T-cell (primary cell): ENCODE data around the gene RITA1. TPM values are rescaled to one million over a fixed set of nuclear protein-coding genes. Genes with fewer than 3 reads are reported as not detected.

Source experiments
- ATAC-seq, 4 experiments: fragments of 200-7000 bp in 3 of 4; fragments of 150-1000 bp in 1 of 4; cut with Tn5 transposase; replicated peaks in 1 of 4; 1 replicate in 3 of 4; 2 replicates in 1 of 4; pipeline ENCODE4 v1.10.0; 2021; ENCODE audit warnings: moderate library complexity in 3 of 4, mild to moderate bottlenecking in 2 of 4, moderate number of reproducible peaks in 1 of 4
- CTCF ChIA-PET, 2 donors: fragments of 300-600 bp; sonication (Branson Sonifier 250); formaldehyde crosslinking; loops; one replicate each; lab custom pipeline; 2022; ENCODE audit warnings: antibody characterized with exemption in 2 of 2; lab: Charles Lee
- POLR2A ChIA-PET, 2 donors: fragments of 300-600 bp; sonication (Branson Sonifier 250); formaldehyde crosslinking; loops; one replicate each; lab custom pipeline; 2022; ENCODE audit warnings: antibody characterized with exemption in 2 of 2; lab: Charles Lee
- DNase-seq, 35 experiments: peaks; one replicate each; pipeline versions ENCODE4 v3.0.0 to v3.0.0-alpha.2; 2013 to 2023
- H3K27ac ChIP-seq: one replicate; pipeline ENCODE4 v1.5.1; 2013; ENCODE audit warnings: low read length
- H3K27me3 ChIP-seq, 2 experiments: replicated peaks in 1 of 2; 1 replicate in 1 of 2; 2 replicates in 1 of 2; pipeline versions ENCODE4 v1.6.1 to v1.7.0; 2013; ENCODE audit warnings: low read length in 1 of 2, mixed read lengths in 1 of 2; ENCODE audit not compliant: control insufficient read depth in 2 of 2, insufficient read depth in 2 of 2; ENCODE audit errors: extremely low read depth in 1 of 2
- H3K36me3 ChIP-seq, 2 donors: 1 replicate in 1 of 2; 2 replicates in 1 of 2; pipeline versions ENCODE4 v1.6.1 to v1.7.0; 2013; ENCODE audit warnings: low read length in 1 of 2; ENCODE audit not compliant: control insufficient read depth in 2 of 2, insufficient read depth in 1 of 2; ENCODE audit errors: extremely low read depth in 1 of 2
- H3K4me1 ChIP-seq, 2 experiments: 1 replicate in 1 of 2; 2 replicates in 1 of 2; pipeline versions ENCODE4 v1.6.1 to v1.7.0; 2013; ENCODE audit warnings: low read length in 2 of 2, mixed read lengths in 1 of 2; ENCODE audit not compliant: insufficient read depth in 2 of 2, control insufficient read depth in 1 of 2; ENCODE audit errors: extremely low read depth in 1 of 2
- H3K4me3 ChIP-seq, 2 donors: 1 replicate in 1 of 2; 2 replicates in 1 of 2; pipeline versions ENCODE4 v1.5.1 to v1.7.0; 2013; ENCODE audit warnings: mild to moderate bottlenecking in 2 of 2, low read length in 1 of 2, moderate library complexity in 1 of 2; ENCODE audit not compliant: control insufficient read depth in 1 of 2; ENCODE audit errors: extremely low read depth in 1 of 2
- H3K9me3 ChIP-seq: 2 replicates; pipeline ENCODE4 v1.7.0; 2013
- H3K27ac Mint-ChIP-seq, 2 donors: one replicate each; pipeline ENCODE4 v1.8.0; 2020 to 2021; ENCODE audit warnings: mild to moderate bottlenecking in 2 of 2, mixed read lengths in 2 of 2
- H3K27me3 Mint-ChIP-seq, 2 donors: one replicate each; pipeline ENCODE4 v1.8.0; 2021 to 2022; ENCODE audit warnings: mixed read lengths in 2 of 2
- H3K36me3 Mint-ChIP-seq: one replicate; pipeline ENCODE4 v1.8.0; 2021; ENCODE audit warnings: mixed read lengths
- H3K4me1 Mint-ChIP-seq, 3 donors: one replicate each; pipeline ENCODE4 v1.8.0; 2020 to 2022; ENCODE audit warnings: mixed read lengths in 3 of 3, mild to moderate bottlenecking in 1 of 3
- H3K4me3 Mint-ChIP-seq, 3 donors: one replicate each; pipeline ENCODE4 v1.8.0; 2020 to 2022; ENCODE audit warnings: mild to moderate bottlenecking in 3 of 3, mixed read lengths in 3 of 3, moderate library complexity in 3 of 3
- H3K9me3 Mint-ChIP-seq, 3 donors: one replicate each; pipeline ENCODE4 v1.8.0; 2020 to 2022; ENCODE audit warnings: mixed read lengths in 3 of 3
- WGBS: methylation state at CpG from one replicate; pipeline ENCODE4 v1.1.5; 2013; ENCODE audit warnings: missing lambda C conversion rate; ENCODE audit not compliant: insufficient coverage; 5-methylcytosine and 5-hydroxymethylcytosine counted together
- total RNA-seq, 35 experiments: library from RNA in 6 of 35; stranded (reverse) in 6 of 35; fragments of 120-200 nt in 1 of 35; gene quantifications; one replicate each; pipeline versions ENCODE4 v1.2.1 to v1.2.4 and lab custom pipeline; 2013 to 2026

The RITA1 gene
- total RNA-seq, 5 donors from 2014 or later (not counting 1 experiment from before 2014, with no cell fraction given): 7.8 to 17.8 (median 13.8) TPM

DNA sequence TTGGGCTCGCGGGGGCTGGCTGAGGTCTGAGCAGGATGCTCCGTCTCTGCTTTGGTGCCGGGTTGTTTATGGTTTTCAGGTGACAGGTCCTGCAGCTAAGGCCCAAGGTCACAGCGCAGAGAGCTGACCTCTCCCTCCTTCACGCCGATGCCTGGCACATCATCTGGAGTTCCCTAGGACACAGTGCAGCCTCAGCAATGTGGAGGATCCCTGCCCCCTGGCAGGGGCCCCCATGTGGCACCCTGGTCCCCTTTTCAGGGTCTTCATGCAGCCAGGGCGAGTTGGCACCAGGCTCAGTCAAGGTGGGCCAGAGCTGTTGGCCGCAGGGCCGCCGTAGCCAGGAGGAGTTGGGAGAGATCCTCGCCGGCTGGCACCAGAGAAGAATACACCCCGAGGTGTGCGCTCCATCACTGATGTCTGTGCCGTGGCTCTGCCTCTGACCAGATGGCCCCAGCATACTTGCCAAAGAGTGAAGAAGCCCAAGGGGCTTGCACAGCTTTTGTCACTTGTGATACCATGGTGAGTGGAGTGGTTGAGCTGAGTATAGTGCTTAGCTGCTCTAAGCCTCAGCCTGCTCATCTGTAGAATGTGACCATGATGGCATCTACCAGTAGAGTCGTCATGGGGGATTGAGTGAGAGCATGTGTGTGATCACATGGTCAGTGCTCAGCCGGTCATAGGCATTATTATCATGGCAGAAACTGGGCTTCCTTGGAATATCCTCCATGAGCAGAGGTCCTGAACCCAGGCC is 46.7 kb downstream of the RITA1 start:
- WGBS: 96% methylated on average over 15 of the region's 18 CpGs
- peaks cover 40% of the 10 kb centered on the region for H3K36me3 Mint-ChIP-seq
- peak overlapping the region; percentile 15 for H3K27ac ChIP-seq

DNA sequence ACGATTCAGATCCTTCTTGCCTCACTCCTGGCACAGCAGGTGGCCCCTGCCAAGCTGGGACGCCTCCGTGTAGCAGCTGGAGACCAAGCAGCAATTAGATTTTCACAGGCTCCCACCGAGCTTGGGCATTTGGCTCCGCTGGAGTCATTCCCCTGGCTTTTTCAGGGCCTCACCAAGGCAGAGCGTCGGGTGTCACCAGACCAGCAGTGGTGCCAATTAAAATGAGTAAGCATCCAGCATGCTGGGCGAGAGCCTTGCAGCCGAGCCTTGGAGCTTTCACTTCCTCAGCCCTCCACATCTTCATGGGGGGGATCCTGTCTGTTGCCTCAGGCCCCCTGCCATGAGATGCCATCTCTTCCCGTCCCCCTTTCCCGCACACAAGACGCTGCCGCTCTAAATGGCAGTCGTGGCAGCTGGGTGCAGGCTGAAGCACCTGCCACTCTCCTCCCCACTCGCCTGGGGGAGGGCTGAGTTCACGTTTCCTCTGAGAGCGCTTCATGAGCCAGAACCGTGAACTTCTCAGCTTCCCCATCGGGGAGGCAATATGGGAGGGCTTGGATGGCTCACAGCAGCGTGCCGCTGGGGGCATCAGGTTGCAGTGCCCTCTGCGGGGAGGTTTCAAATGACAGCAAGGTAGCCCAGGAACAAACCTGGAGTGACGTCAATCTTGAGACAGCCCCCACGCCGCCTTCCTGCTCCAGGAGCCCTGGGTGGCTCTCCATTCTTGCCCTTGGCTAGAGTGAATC is 47.5 kb downstream of the RITA1 start:
- no peaks in the 10 kb centered on the region for H3K9me3 Mint-ChIP-seq

More for the DNA sequence above, 46.7 kb downstream of the RITA1 start:
- Histone ChIP-seq H3K36me3 (peaks cover 8 to 43% of the 10 kb centered on the region in 2 donors), H3K4me3 (peak overlapping the region; percentile 25 to 36), H3K4me1 (peaks cover 23 to 50% of the 10 kb centered on the region in 2 experiments), H3K9me3 (no peaks in the 10 kb centered on the region), H3K27me3 (no peaks in the 10 kb centered on the region)
- Mint-ChIP-seq H3K27me3 (no peaks in the 10 kb centered on the region), H3K4me3 (peak overlapping the region; percentile 28 to 87 (median 69)), H3K9me3 (no peaks in the 10 kb centered on the region), H3K4me1 (peaks cover 54 to 72% (median 60%) of the 10 kb centered on the region in 3 donors), H3K27ac (peak overlapping the region; percentile 43 to 88)
- ATAC-seq (no peak), DNase-seq (no peak)
- ChIA-PET CTCF (interaction anchor here (0.5 to 2.0 kb wide), 7 partner anchors 8 to 58 kb away, joined by 3 to 6 read pairs (median 4); no protein-coding TSS in a partner anchor), POLR2A (interaction anchor here in 1 of 2 donors (0.5 kb wide), 1 partner anchor 103 kb away, joined by 7 read pairs; no protein-coding TSS in a partner anchor)

DNA sequence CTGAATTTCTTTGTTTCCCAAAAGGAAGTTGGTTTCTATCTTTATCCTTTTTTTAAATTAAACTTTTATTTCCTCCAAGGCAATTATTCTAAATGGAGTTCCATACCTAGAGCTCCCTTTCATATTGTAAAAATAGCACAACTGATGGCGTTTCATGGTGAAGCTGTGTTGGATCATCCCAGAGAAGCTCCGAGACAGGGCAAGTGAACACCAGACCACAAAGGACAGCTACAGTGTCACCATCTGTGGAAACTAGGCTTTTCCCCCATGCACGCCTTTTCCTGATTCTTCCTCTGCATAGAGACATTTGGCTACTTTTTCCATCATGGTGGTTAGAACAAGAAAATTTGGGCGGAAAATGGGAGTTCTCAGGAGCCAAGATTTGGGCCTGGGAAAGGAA is 48.4 kb downstream of the RITA1 start:
- POLR2A ChIA-PET: no interaction called here
- Histone ChIP-seq H3K9me3 (no peaks in the 10 kb centered on the region), H3K4me3 (no peak overlapping the region), H3K27ac (peak overlapping the region; percentile 15), H3K4me1 (peaks cover 22 to 45% of the 10 kb centered on the region in 2 experiments), H3K36me3 (peaks cover 8 to 35% of the 10 kb centered on the region in 2 donors), H3K27me3 (no peaks in the 10 kb centered on the region)
- Mint-ChIP-seq H3K36me3 (peaks cover 25% of the 10 kb centered on the region), H3K27me3 (no peaks in the 10 kb centered on the region), H3K27ac (peak overlapping the region in 1 of 2 donors; percentile 88), H3K4me3 (peak overlapping the region in 1 of 3 donors; percentile 87), H3K9me3 (no peaks in the 10 kb centered on the region), H3K4me1 (peaks cover 46 to 65% (median 54%) of the 10 kb centered on the region in 3 donors)
- ATAC-seq (no peak), DNase-seq (no peak)
- CTCF ChIA-PET: interaction anchor here (0.7 to 1.0 kb wide), 2 partner anchors 11 to 12 kb away, joined by 3 to 4 read pairs; no protein-coding TSS in a partner anchor
- WGBS: 100% methylated on average over 4 of the region's 4 CpGs

More for the DNA sequence above, 47.5 kb downstream of the RITA1 start:
- no peaks in the 10 kb centered on the region for H3K9me3 ChIP-seq
- ChIA-PET POLR2A (no interaction called here), CTCF (interaction anchor here (0.5 to 2.0 kb wide), 9 partner anchors 9 to 59 kb away, joined by 3 to 6 read pairs (median 4); no protein-coding TSS in a partner anchor)
- H3K4me3 ChIP-seq: peak overlapping the region; percentile 25 to 36
- H3K36me3 ChIP-seq: peaks cover 8 to 37% of the 10 kb centered on the region in 2 donors
- Mint-ChIP-seq H3K36me3 (peaks cover 34% of the 10 kb centered on the region), H3K27me3 (no peaks in the 10 kb centered on the region), H3K4me3 (peak overlapping the region; percentile 69 to 87 (median 73)), H3K4me1 (peaks cover 54 to 72% (median 54%) of the 10 kb centered on the region in 3 donors), H3K27ac (peak overlapping the region; percentile 88 to 89)
- H3K27me3 ChIP-seq: no peaks in the 10 kb centered on the region
- ATAC-seq (peak; percentile 89 to 96 (median 90)), DNase-seq (peak; percentile 40 to 88 (median 76))
- peak overlapping the region; percentile 15 for H3K27ac ChIP-seq
- H3K4me1 ChIP-seq: peaks cover 23 to 50% of the 10 kb centered on the region in 2 experiments
- WGBS: 41% methylated on average over 15 of the region's 25 CpGs

DNA sequence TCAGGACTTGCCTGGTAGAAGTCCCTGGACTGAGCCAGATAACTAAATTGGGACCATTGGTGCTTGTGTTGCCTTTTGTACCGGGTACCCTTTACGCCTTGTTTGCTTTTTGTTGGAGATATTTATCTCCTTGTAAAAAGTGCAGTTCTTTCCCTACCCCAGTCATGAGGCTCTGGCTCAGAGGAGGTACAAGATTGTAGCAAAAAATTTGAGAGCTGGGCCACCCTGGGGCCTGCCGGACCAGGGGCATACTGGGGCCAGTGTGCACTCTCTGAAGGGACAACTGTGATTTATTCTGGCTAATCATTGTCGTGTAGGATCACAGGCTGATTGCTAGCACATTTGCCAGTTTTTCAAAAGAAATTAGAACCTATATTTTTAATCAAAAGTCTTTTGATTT is 49.0 kb downstream of the RITA1 start:
- Histone ChIP-seq H3K36me3 (peaks cover 8 to 34% of the 10 kb centered on the region in 2 donors), H3K27me3 (no peaks in the 10 kb centered on the region), H3K4me3 (no peak overlapping the region), H3K4me1 (peaks cover 19 to 40% of the 10 kb centered on the region in 2 experiments), H3K27ac (no peak overlapping the region), H3K9me3 (no peaks in the 10 kb centered on the region)
- ChIA-PET CTCF (no interaction called here), POLR2A (no interaction called here)
- Mint-ChIP-seq H3K4me3 (no peak overlapping the region), H3K4me1 (peaks cover 45 to 63% (median 52%) of the 10 kb centered on the region in 3 donors), H3K27ac (no peak overlapping the region), H3K36me3 (peaks cover 29% of the 10 kb centered on the region), H3K9me3 (no peaks in the 10 kb centered on the region), H3K27me3 (no peaks in the 10 kb centered on the region)
- WGBS: 100% methylated on average over 1 of the region's 4 CpGs
- no peak for DNase-seq
- ATAC-seq: no peak

DNA sequence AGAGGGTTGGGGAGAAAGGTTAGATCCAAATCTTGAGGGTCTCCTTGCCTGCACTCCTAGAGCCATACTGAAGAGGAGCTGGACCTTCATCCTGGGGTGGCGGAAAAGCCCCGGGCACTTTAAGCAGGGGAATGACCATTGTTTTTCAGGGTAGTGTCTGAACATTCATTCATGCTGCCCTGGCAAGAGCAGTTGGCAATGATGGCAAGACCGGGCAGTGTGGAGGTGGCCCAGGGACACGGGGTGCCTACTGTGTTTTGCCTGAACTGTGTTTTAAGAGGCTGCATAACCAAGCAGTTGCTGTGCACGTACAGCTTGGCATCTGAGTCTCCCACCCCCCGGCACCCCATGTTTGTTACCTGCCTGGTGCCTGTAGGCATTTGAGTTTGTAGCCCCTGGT is 50.5 kb downstream of the RITA1 start:
- H3K36me3 Mint-ChIP-seq: peaks cover 35% of the 10 kb centered on the region
- ChIA-PET CTCF (interaction anchor here in 1 of 2 donors (0.6 to 0.7 kb wide), 2 partner anchors 33 to 674 kb away, joined by 3 to 7 read pairs; no protein-coding TSS in a partner anchor), POLR2A (interaction anchor here in 1 of 2 donors (1.0 kb wide), 1 partner anchor 99 kb away, joined by 4 read pairs; no protein-coding TSS in a partner anchor)
- no peak overlapping the region for H3K27ac Mint-ChIP-seq
- Histone ChIP-seq H3K4me3 (no peak overlapping the region), H3K27me3 (no peaks in the 10 kb centered on the region), H3K27ac (no peak overlapping the region), H3K9me3 (no peaks in the 10 kb centered on the region), H3K4me1 (peaks cover 15 to 25% of the 10 kb centered on the region in 2 experiments), H3K36me3 (peaks cover 3 to 26% of the 10 kb centered on the region in 2 donors)
- H3K4me3 Mint-ChIP-seq: no peak overlapping the region
- peaks cover 43 to 59% (median 50%) of the 10 kb centered on the region in 3 donors for H3K4me1 Mint-ChIP-seq
- ATAC-seq (no peak), DNase-seq (no peak)
- H3K9me3 Mint-ChIP-seq: no peaks in the 10 kb centered on the region
- H3K27me3 Mint-ChIP-seq: no peaks in the 10 kb centered on the region
- WGBS: 98% methylated on average over 6 of the region's 6 CpGs
